Effector CD8-positive, alpha-beta T cell (primary cell): ENCODE results near the gene CHPT1.
"Not testable (repeated sequence)": the region's sequence is repeated elsewhere in the genome, so short reads cannot be mapped to it uniquely, and the experiment has no call there.

Experiments
- DNase-seq: peaks from one replicate; lab custom pipeline; 2025; lab: John Stamatoyannopoulos, UW

Gene CHPT1

GRCh38 chr12:101722392-101722791 is 25.0 kb downstream of the CHPT1 start:
- DNase-seq = no peak

- DNase-seq = no peak
These were observed 29.7 kb downstream of the CHPT1 start for GRCh38 chr12:101727098-101727497.

GRCh38 chr12:101729842-101730241 is 32.4 kb downstream of the CHPT1 start:
- no peak for DNase-seq

GRCh38 chr12:101732318-101732717 is 34.9 kb downstream of the CHPT1 start:
- DNase-seq = no peak

GRCh38 chr12:101733166-101733565 is 35.7 kb downstream of the CHPT1 start:
- no peak for DNase-seq

- DNase-seq = not testable (repeated sequence)
These were observed 37.0 kb downstream of the CHPT1 start for GRCh38 chr12:101734482-101734881.

GRCh38 chr12:101737476-101737875 is 40.0 kb downstream of the CHPT1 start:
- DNase-seq = no peak

GRCh38 chr12:101738920-101739665 is 41.7 kb downstream of the CHPT1 start, which contains the start of gene SYCP3:
Gene SYCP3, minus strand, starts transcription at chr12:101739462. Its CDS starts 1,527 bp downstream, at chr12:101737935.
- no peak for DNase-seq

- DNase-seq = no peak
These were observed 43.1 kb downstream of the CHPT1 start for GRCh38 chr12:101740566-101740965.

- no peak for DNase-seq
These were observed 43.5 kb downstream of the CHPT1 start for GRCh38 chr12:101740980-101741379.

GRCh38 chr12:101743242-101743641 is 45.8 kb downstream of the CHPT1 start:
- no peak for DNase-seq

GRCh38 chr12:101743724-101744472 is 46.5 kb downstream of the CHPT1 start:
- no peak for DNase-seq

GRCh38 chr12:101745481-101745880 is 48.0 kb downstream of the CHPT1 start:
- DNase-seq = no peak

- DNase-seq = no peak
These were observed 48.8 kb downstream of the CHPT1 start for GRCh38 chr12:101746196-101746595.

GRCh38 chr12:101746661-101747060 is 49.2 kb downstream of the CHPT1 start:
- DNase-seq = no peak

GRCh38 chr12:101747697-101748096 is 50.3 kb downstream of the CHPT1 start:
- DNase-seq = no peak

GRCh38 chr12:101748907-101749306 is 51.5 kb downstream of the CHPT1 start:
- no peak for DNase-seq

GRCh38 chr12:101749657-101750056 is 52.2 kb downstream of the CHPT1 start:
- DNase-seq = no peak

GRCh38 chr12:101750152-101750551 is 52.7 kb downstream of the CHPT1 start:
- DNase-seq = no peak

GRCh38 chr12:101759396-101760047 is 62.1 kb downstream of the CHPT1 start:
- no peak for DNase-seq

- DNase-seq = no peak
These were observed 63.9 kb downstream of the CHPT1 start for GRCh38 chr12:101761350-101761749.

- DNase-seq = no peak
These were observed 64.3 kb downstream of the CHPT1 start for GRCh38 chr12:101761781-101762180.
